SH-SY5Y (cell line): Measurements from ENCODE around the gene FUNDC2.

ENCODE experiments used
- GATA2 ChIP-seq: IDR thresholded peaks from 2 replicates; pipeline ENCODE4 v1.6.1; 2011; ENCODE audit warnings: mild to moderate bottlenecking, low read depth, low read length
- GATA3 ChIP-seq: IDR thresholded peaks from 2 replicates; pipeline ENCODE4 v1.6.1; 2011; ENCODE audit warnings: low read depth, mild to moderate bottlenecking, low read length, moderate library complexity

GRCh38 chrX:155023907-155024833 is 2.5 kb upstream of the FUNDC2 start:
- TF ChIP-seq GATA2 = no peak
- no peak for TF ChIP-seq GATA3
